HG02678 (cell line): ENCODE data around the gene S100PBP.
"Not testable (repeated sequence)": the region's sequence is repeated elsewhere in the genome, so short reads cannot be mapped to it uniquely, and the experiment has no call there.

ENCODE experiments used
- ATAC-seq: cut with Tn5 transposase; IDR thresholded peaks from one replicate; pipeline ENCODE4 v1.9.1; 2021; ENCODE audit warnings: mild to moderate bottlenecking, moderate library complexity; ENCODE audit not compliant: unreplicated experiment

S100PBP gene

GRCh38 chr1:32898958-32899357 is 81.5 kb downstream of the S100PBP start:
- ATAC-seq: no peak

- ATAC-seq: no peak
Observed at GRCh38 chr1:32899586-32900296, 82.3 kb downstream of the S100PBP start.

- no peak for ATAC-seq
Observed at GRCh38 chr1:32900371-32900955, 83.0 kb downstream of the S100PBP start.

GRCh38 chr1:32900956-32901822 is 83.7 kb downstream of the S100PBP start, which contains the start of gene TMEM54:
Gene TMEM54 (minus strand): TSS chr1:32901389. CDS start chr1:32901238, 151 bp downstream.
- ATAC-seq: no peak

GRCh38 chr1:32901823-32902534 is 84.5 kb downstream of the S100PBP start:
- ATAC-seq: no peak

- no peak for ATAC-seq
Observed at GRCh38 chr1:32902535-32902920, 85.1 kb downstream of the S100PBP start.

- ATAC-seq: no peak
Observed at GRCh38 chr1:32903991-32904785, 86.7 kb downstream of the S100PBP start.

- ATAC-seq: no peak
Observed at GRCh38 chr1:32904797-32905196, 87.3 kb downstream of the S100PBP start.

GRCh38 chr1:32905588-32905987 is 88.1 kb downstream of the S100PBP start:
- not testable (repeated sequence) for ATAC-seq

GRCh38 chr1:32906654-32907053 is 89.2 kb downstream of the S100PBP start:
- ATAC-seq: no peak

GRCh38 chr1:32907435-32907834 is 90.0 kb downstream of the S100PBP start:
- no peak for ATAC-seq
